Left lung (tissue), 10 donors: ENCODE data around the gene OR10A5. TPM values are rescaled to one million over a fixed set of nuclear protein-coding genes. Genes with fewer than 3 reads are reported as not detected.

ENCODE experiments used
- ATAC-seq: fragments of 200-7000 bp; cut with Tn5 transposase; one replicate; pipeline ENCODE4 v1.9.1; 2020; ENCODE audit warnings: moderate library complexity
- DNase-seq, 4 donors: peaks; one replicate each; pipeline ENCODE4 v3.0.0-alpha.2; 2013 to 2020
- H3K27ac ChIP-seq, 2 donors: fragments of 200-600 bp; sonication (generic) in 1 of 2; one replicate each; pipeline versions ENCODE4 v1.5.0 to v1.8.0; 2020 to 2021
- H3K27me3 ChIP-seq, 2 donors: fragments of 200-600 bp; sonication (generic) in 1 of 2; one replicate each; pipeline versions ENCODE4 v1.5.0 to v1.8.0; 2020 to 2021
- H3K36me3 ChIP-seq, 2 donors: fragments of 200-600 bp; sonication (generic) in 1 of 2; one replicate each; pipeline versions ENCODE4 v1.5.0 to v1.8.0; 2020 to 2021
- H3K4me1 ChIP-seq, 2 donors: fragments of 200-600 bp; one replicate each; pipeline ENCODE4 v1.8.0; 2021
- H3K4me3 ChIP-seq, 2 donors: fragments of 200-600 bp; sonication (generic) in 1 of 2; one replicate each; pipeline versions ENCODE4 v1.5.0 to v1.8.0; 2020 to 2021; ENCODE audit warnings: mild to moderate bottlenecking in 1 of 2
- H3K9me3 ChIP-seq, 2 donors: fragments of 200-600 bp; sonication (generic) in 1 of 2; one replicate each; pipeline versions ENCODE4 v1.5.0 to v1.8.0; 2020 to 2021
- CTCF ChIP-seq, 2 donors: fragments of 200-600 bp; sonication (generic) in 1 of 2; IDR thresholded peaks; one replicate each; pipeline versions ENCODE4 v1.5.0 to v1.8.0; 2021; ENCODE audit warnings: antibody characterized with exemption in 2 of 2
- intact Hi-C, 2 donors: fragments of 100-400 bp; cut with DNase I; formaldehyde crosslinking; loops; one replicate each; pipeline versions ENCODE4 v1.11.2 to v1.14.2; 2022
- polyA plus RNA-seq, 6 donors: library from polyadenylated mRNA; unstranded; fragments of 120-200 nt; gene quantifications; one replicate each; pipeline ENCODE4 v1.2.1, GENCODE V29; 2013; ENCODE audit not compliant: insufficient read length in 6 of 6
- total RNA-seq, 2 donors: library from RNA; stranded (reverse); fragmentation: NEBNext Ultra II Directional; extraction: Animal tissue kit (Norgen Biotek cat#: 25700); gene quantifications; one replicate each; pipeline ENCODE4 v1.2.1, GENCODE V29; 2021
- donor health status: DM: no; HTN: yes; CAD: no.
- donor health status: DM: no; HTN: no; CAD: no.

Gene OR10A5
- total and polyA plus RNA-seq, 8 donors = not detected

GRCh38 chr11:6833356-6833755 is 12.1 kb upstream of the OR10A5 start:
- no peak for DNase-seq
- no peaks in the 10 kb centered on the region for H3K4me1 ChIP-seq

DNA sequence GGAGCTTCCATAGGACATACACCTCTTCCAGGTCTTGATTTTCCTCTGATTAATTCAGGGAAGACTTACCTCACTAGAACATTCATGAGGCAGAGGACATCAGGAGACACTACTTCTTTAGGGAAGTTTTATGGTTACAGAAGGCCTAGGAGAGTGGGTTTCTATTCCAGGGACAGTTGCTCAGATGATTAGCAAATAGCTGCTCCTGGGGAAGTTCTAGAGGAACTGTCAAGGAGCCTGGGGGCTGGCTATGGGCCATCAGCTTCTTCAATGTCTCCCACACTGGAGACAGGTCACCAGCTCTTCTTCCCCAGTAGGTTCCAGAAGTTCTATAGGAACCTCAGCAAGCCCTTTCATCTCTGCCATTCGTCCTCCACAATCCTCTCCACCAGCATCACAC is 11.5 kb upstream of the OR10A5 start:
- no peaks in the 10 kb centered on the region for H3K4me1 ChIP-seq
- intact Hi-C loops = no loop called here
- no peak overlapping the region for H3K4me3 ChIP-seq
- ATAC-seq (no peak), DNase-seq (no peak)
- H3K27me3 ChIP-seq = no peaks in the 10 kb centered on the region
- H3K36me3 ChIP-seq = no peaks in the 10 kb centered on the region
- H3K27ac ChIP-seq = no peak overlapping the region
- no peaks in the 10 kb centered on the region for H3K9me3 ChIP-seq
- TF ChIP-seq CTCF (IDR thresholded peaks at IDR 0.05) = no peak

More at GRCh38 chr11:6833356-6833755, 12.1 kb upstream of the OR10A5 start:
- no peak overlapping the region for H3K27ac ChIP-seq
- no peaks in the 10 kb centered on the region for H3K9me3 ChIP-seq
- intact Hi-C loops = no loop called here
- ATAC-seq = no peak
- no peaks in the 10 kb centered on the region for H3K36me3 ChIP-seq
- no peak overlapping the region for H3K4me3 ChIP-seq
- TF ChIP-seq CTCF (IDR thresholded peaks at IDR 0.05) = no peak
- H3K27me3 ChIP-seq = no peaks in the 10 kb centered on the region

GRCh38 chr11:6841694-6842093 is 3.8 kb upstream of the OR10A5 start:
- no peak for DNase-seq
- no peaks in the 10 kb centered on the region for H3K27me3 ChIP-seq
- intact Hi-C loops = no loop called here

DNA sequence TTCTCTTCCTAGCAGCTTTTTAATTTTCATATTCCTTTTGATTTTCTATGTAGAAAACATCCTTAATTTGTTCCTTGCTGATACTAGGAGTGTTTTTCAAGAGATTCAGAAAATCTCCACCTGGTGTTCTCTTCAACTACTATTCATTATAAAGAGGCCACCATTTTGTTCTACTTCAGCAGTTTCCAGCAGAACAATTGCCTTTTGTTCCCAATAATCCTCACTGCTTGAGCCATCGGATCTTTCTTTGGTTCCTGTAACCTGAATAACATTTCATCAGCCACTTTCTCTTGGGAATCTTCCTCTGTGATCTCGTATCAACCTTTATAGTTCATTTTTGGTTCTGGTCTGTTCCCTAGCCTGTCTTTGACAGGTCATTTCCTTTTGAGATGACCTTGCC is 1.8 kb upstream of the OR10A5 start:
- ATAC-seq = no peak
- Histone ChIP-seq H3K4me3 (no peak overlapping the region), H3K36me3 (no peaks in the 10 kb centered on the region), H3K27me3 (no peaks in the 10 kb centered on the region), H3K4me1 (no peaks in the 10 kb centered on the region), H3K27ac (no peak overlapping the region), H3K9me3 (peaks cover 0 to 2% of the 10 kb centered on the region in 2 donors)
- no peak for DNase-seq
- intact Hi-C loops = no loop called here
- TF ChIP-seq CTCF (IDR thresholded peaks at IDR 0.05) = no peak

More at GRCh38 chr11:6841694-6842093, 3.8 kb upstream of the OR10A5 start:
- Histone ChIP-seq H3K9me3 (peaks cover 0 to 2% of the 10 kb centered on the region in 2 donors), H3K27ac (no peak overlapping the region), H3K36me3 (no peaks in the 10 kb centered on the region), H3K4me3 (no peak overlapping the region), H3K4me1 (no peaks in the 10 kb centered on the region)
- no peak for ATAC-seq
- no peak for TF ChIP-seq CTCF (IDR thresholded peaks at IDR 0.05)

DNA sequence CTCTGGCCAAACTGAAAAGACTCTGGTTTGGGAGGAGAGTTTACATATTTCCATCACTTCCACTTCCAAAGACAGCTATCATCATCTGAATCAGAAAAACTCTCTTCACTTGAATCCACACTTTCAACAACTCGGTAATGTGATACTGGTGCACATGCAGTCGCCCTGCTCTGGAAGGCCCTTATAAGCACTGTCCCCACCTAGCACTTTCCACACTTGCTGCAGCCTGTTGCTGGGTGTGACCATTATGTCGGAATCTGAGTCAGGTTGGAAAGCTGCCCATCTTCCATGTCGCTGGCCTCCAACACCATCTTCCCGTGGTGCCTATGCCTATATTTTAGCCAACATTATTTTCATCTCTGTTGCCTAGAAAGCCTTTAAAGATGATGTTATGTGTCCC is 1.1 kb upstream of the OR10A5 start:
- H3K27me3 ChIP-seq = no peaks in the 10 kb centered on the region
- H3K27ac ChIP-seq = no peak overlapping the region
- peaks cover 0 to 2% of the 10 kb centered on the region in 2 donors for H3K9me3 ChIP-seq
- no peak overlapping the region for H3K4me3 ChIP-seq
- no peaks in the 10 kb centered on the region for H3K4me1 ChIP-seq
- intact Hi-C loops = no loop called here
- ATAC-seq = no peak
- no peak for TF ChIP-seq CTCF (IDR thresholded peaks at IDR 0.05)
- DNase-seq = no peak
- H3K36me3 ChIP-seq = no peaks in the 10 kb centered on the region
